Cardiac fibroblast (primary cell): ENCODE results near the gene MICB.
A peak's percentile ranks its signal among the peaks of the same experiment; 100 is the strongest.
"Not testable (repeated sequence)": the region's sequence is repeated elsewhere in the genome, so short reads cannot be mapped to it uniquely, and the experiment has no call there.

Experiments used
- DNase-seq, 2 donors: peaks; one replicate each; pipeline versions ENCODE4 v3.0.0 to v3.0.0-alpha.2; 2010; ENCODE audit warnings: low read depth in 2 of 2
- H3K4me3 ChIP-seq, 2 donors: replicated peaks in 1 of 2; 1 replicate in 1 of 2; 2 replicates in 1 of 2; pipeline ENCODE4 v1.5.1; 2011; ENCODE audit warnings: low read depth in 2 of 2, low read length in 2 of 2, mild to moderate bottlenecking in 2 of 2, moderate library complexity in 1 of 2
- CTCF ChIP-seq: IDR thresholded peaks from one replicate; pipeline ENCODE4 v1.5.1; 2011; ENCODE audit warnings: low read depth, mild to moderate bottlenecking, low read length, inconsistent platforms

The MICB gene

DNA sequence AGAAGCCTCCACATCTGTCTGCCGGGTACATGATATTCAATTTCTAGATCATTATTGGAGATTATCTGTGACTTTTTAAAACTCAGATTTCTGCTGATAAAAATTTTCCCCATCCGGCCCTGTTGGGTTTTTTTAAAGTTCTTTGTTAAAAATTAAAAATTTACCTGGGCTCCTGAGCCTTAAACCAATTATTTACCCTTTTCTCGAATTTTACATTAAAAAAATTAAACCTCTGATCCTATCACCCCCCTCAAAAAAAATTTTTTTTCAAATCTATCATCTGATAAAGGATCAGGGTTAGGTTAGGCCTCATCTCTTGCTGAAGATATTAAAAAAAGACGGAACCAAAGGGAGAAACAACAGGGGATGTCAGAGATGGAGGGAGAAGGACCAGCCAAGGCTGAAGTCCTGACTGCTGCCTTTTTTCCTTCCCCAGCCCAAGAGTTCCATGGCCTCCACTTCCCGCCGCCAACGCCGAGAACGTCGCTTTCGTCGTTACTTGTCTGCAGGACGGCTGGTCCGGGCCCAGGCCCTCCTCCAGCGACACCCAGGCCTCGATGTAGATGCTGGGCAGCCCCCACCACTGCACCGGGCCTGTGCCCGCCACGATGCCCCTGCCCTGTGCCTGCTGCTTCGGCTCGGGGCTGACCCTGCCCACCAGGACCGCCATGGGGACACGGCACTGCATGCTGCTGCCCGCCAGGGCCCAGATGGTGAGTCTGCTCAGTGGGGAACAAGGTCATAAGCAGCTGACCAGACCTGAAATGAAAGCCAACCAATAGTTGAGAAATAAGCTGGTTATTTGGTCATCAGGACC is 50.0 kb downstream of the MICB start:
- TF ChIP-seq CTCF: no peak
- DNase-seq: no peak
- H3K4me3 ChIP-seq: peak overlapping the region; percentile 42 to 54

- peak overlapping the region in 1 of 2 donors; percentile 54 for H3K4me3 ChIP-seq
- DNase-seq: no peak
- no peak for TF ChIP-seq CTCF
These were observed 50.6 kb downstream of the MICB start for GRCh38 chr6:31548544-31548873.

GRCh38 chr6:31551371-31551770 is 53.4 kb downstream of the MICB start:
- peak; percentile 53 for TF ChIP-seq CTCF
- peak; percentile 75 to 79 for DNase-seq

DNA sequence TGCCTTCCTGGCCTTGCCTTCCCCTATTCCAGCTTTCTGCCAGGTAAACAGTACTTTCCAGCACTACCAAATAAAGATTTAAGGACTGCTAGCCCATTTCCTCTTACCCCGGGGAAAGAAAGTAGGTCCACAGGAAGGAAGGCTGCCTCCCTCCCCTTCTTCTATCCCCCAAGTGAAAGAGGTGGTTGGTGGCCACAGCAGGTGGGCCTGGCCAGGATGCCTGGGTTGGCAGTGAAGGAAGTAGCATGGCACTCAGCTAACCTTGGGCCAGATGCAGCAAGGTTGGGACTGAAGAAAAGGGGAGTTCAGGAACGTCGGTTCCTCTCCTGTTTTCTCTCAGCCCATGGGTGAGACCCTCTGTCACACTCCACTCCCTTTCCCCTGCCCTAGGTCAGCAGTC is 58.4 kb downstream of the MICB start:
- DNase-seq: no peak
- no peak for TF ChIP-seq CTCF
- no peak overlapping the region for H3K4me3 ChIP-seq

More at GRCh38 chr6:31551371-31551770, 53.4 kb downstream of the MICB start:
- H3K4me3 ChIP-seq: not testable (repeated sequence)

DNA sequence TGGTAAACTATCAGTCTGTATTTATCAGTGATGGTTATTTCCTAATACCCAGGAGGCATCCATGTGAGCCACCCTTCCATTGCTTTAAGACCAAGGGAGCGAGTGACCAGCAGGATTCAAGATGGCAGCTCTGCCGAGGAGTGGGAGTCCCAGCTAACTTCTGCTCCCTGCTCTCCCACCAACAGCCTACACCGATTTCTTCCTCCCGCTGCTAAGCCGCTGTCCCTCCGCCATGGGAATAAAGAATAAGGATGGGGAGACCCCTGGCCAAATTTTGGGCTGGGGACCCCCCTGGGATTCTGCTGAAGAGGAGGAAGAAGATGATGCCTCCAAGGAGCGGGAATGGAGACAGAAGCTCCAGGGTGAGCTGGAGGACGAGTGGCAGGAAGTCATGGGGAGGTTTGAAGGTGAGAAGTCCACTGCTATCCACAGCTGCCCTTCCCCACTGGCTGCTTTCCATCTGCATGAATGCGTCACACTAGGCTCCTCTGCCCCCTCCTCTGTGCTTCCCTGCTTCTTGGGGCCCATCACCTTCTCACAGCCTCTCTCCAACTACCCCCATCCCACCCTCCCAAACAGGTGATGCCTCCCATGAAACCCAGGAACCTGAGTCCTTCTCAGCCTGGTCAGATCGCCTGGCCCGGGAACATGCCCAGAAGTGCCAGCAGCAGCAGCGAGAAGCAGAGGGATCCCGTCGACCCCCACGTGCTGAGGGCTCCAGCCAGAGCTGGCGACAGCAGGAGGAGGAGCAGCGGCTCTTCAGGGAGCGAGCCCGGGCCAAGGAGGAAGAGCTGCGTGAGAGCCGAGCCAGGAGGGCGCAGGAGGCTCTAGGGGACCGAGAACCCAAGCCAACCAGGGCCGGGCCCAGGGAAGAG is 59.7 kb downstream of the MICB start:
- no peak for TF ChIP-seq CTCF
- DNase-seq: peak in 1 of 2 donors; percentile 25
- H3K4me3 ChIP-seq: no peak overlapping the region

- no peak for DNase-seq
- no peak overlapping the region for H3K4me3 ChIP-seq
- TF ChIP-seq CTCF: no peak
These were observed 60.3 kb downstream of the MICB start for GRCh38 chr6:31558318-31558625.
